Gastroesophageal sphincter (tissue), 3 donors: ENCODE results near the gene PMAIP1.

ENCODE experiments used
- CTCF ChIP-seq, 4 experiments: fragments of 200-600 bp in 2 of 4; fragments of 450-650 bp in 2 of 4; sonication (generic) in 1 of 4; IDR thresholded peaks; one replicate each; pipeline ENCODE4 v1.5.1; 2017 to 2019; ENCODE audit warnings: antibody characterized with exemption in 4 of 4, mild to moderate bottlenecking in 2 of 4, moderate library complexity in 2 of 4
- POLR2A ChIP-seq, 2 donors: fragments of 450-650 bp; IDR thresholded peaks; one replicate each; pipeline ENCODE4 v1.6.1; 2017; ENCODE audit warnings: antibody characterized with exemption in 2 of 2, mild to moderate bottlenecking in 2 of 2, moderate library complexity in 1 of 2
- POLR2AphosphoS5 ChIP-seq: sonication (generic); formaldehyde crosslinking; IDR thresholded peaks from one replicate; pipeline ENCODE4 v1.6.1; 2017; ENCODE audit warnings: antibody characterized with exemption

- no peak for TF ChIP-seq CTCF (IDR thresholded peaks at IDR 0.05)
- no peak for TF ChIP-seq POLR2AphosphoS5
- no peak for TF ChIP-seq POLR2A (IDR thresholded peaks at IDR 0.05)
Measured at GRCh38 chr18:59866551-59867269, 33.1 kb upstream of the PMAIP1 start.
